NCI-H524 (cell line): ENCODE results near the gene GNG13.

Experiments used
- DNase-seq, 2 experiments: peaks; one replicate each; lab custom pipeline; 2025; lab: John Stamatoyannopoulos, UW

The GNG13 gene

DNA sequence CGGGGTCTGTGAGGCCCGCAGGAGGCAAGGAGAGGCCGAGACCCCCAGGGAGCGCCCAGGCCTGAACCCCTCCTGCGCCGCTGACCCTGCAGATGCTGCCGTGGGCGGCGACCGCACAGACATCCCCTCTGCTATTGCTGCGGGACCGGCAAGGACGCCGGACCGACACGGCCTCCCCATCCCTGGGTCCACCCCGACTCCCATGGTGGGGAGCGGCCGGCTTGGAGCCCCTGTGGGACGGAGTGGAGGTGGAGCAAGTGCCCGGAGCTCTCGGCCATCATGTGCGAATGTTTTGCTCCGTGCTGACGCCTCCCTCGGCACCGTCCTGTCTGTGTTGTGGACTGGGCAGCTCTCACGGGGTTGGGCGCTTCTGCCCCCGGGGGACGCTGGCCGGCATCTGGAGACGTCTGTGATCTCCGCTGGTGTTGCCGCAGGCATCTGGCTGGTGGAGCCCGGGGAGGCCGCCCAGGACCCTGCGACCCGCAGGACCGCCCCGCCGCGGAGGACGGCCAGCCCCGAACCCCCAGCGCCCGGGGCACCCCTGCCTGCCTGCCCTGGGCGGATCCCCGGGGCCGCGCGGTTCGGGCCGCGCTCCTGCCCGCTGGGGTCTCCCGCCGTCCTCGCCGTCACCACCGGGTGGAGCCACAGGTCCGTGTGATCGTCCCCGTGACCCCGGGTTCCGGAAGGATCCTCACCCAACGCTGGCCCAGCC is 12.8 kb upstream of the GNG13 start:
- peak in 1 of 2 experiments; percentile 46 for DNase-seq

DNA sequence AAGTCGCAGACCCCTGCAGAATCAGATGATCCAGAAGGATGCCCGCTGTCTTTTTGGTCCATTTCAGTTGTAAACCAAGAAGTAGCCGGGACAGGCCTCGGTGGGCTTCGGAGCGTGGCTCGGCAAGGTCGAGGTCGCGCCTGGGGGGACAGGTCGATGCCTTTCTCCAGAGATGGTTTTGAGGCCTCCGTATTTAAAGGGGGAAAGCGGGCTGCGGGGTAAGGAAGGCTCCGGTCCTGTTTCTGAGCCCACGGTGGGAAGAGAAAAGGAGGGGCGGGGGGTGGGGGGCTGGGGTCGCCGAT is 7.5 kb upstream of the GNG13 start:
- no peak for DNase-seq

DNA sequence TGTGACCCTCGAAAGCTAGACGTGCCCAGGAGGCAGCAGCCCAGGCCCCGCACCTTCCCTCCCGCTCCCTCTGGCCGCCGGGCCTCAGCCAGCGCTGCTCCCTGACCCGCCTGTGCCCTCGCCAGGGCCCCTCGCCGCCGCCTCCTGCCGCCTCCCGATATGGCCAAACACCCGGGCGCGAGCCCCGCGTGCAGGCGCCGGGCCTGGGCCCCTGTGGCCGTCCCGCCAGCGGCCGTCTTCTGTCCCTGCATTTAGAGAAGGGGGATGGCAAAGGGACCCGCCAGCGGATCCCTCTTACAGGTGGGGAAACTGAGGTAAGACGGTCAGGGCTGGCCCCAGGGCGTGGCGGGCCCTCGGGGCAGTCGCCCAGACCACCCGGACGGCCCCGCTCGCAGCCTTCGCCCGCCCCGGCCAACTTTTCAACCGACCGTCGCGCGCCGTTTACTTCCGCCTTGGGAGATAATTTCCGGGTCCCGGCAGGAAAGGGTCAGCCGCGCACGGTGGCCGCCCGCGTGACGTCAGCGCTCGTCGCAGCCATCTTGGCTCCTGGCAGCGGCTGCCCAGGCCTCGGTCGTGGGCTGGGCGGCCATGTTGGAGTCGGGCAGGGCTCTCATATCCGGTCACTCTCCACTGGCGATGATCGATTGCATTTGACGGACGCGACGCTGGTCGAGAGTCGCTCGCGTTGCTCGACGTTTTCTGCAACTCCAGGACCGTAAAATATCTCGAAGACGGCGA is 7.0 kb upstream of the GNG13 start:
- DNase-seq, result peak; percentile 83 to 89

DNA sequence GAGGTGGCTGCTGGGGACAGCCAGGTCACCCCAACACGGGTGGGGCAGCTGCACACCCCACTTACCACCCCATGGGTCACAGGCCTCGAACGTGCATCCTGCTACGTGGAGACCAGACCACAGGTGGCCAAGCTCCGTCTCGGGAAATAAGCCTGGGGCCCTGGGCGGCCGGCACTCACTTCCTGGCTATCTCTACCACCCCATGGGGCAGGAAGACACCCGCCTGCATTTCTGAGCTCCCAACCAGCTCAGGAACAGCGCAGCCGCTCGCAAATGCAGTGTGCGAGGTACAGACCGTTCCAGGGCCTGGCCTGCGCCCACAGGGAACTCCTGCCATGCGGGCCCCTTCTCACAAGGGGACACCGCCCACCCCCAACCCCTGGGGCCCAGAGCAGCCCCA is 4.9 kb upstream of the GNG13 start:
- DNase-seq, result no peak

DNA sequence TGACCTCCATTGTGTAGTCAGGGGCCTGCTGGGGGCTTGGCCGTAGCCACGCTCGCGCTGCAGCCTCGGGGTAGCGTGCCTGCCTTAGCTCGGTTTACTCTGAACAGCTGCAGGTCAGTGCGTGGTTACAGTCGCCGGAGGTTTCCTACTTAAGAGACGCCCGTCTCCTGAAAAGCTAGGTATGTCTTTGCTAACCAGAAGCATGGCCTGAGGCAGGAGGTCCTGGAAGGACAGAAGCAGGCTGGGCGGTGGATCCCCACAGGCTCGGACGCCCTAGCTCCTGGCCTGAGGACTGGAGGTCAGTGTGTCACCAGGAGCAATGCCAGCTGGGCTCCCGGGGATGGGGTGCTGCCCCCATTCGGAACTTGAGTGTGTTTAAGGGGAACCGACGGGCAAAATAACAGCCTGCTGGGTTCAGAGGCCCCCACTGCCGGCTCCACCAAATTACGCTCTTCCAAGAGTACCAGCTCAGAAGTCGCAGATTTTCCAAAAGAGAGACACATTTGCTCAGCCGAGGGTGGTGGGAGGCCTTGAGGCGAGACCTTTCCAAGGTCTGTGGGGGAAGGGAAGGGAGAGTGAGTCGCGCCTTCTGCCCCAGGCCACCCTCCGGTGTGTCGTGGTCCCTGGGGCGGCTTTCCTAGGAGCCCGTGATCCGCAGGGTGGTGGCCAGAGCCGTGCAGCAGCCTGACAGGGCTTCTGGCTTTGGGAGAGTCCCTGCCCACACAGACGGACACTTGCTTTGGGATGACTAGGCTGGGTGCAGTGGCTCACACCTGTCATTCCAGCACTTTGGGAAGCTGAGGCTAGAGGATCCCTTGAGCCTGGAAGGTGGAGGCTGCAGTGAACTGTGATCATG is 3.9 kb upstream of the GNG13 start:
- peak in 1 of 2 experiments; percentile 40 for DNase-seq

DNA sequence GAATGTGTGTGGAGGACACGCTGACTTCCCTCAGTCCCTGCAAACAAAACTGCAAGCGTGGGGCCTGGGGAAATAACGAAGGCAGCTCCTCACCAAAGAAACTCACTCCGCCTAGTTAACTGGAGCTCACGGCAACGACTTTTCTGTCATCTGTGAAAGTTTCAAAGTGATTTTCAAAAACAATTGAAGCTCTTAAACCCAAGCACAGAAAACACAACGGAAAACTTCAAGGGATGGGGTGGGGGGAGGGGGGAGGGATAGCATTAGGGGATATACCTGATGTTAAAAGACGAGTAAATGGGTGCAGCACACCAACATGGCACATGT is 3.2 kb upstream of the GNG13 start:
- no peak for DNase-seq

DNA sequence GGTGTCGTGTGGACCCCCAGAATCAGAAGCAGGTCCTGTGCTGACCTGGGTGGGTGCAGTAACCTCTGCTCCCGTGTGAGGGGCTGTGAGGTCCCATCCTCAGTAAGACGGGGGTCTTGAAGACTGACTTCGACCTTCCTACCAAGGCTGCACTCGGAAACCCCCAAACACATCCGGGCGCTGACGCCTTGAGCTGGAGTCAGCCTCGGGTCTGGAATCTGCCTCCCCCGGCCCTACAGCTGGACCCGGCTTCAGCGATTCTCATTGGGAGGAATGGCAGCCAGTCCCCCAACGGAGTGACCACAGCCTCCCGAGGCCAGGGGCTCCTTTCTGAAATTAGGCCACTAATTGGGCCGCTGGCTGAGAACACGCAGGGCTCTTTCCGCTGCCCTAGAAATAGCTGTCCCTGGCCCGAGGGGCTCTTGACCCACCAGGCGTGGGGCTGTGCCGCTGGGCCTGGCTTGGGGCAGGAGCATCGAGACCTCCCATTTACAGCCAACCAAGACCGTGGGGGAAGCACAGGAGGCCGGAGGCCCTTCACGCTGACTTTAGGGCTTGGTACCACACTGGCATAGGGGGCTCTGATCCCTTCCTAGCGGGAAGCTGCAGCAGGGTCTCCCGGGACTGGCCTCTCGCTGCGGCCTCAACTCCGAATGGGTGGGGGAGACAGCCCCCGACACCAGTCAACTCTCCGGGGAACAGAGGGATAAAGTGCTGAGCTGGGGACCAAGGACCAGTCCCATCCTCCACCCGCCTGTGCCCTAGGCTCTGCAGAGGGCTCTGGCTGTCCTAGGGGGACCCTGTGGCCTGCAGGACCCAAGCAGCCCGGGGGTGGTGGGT is 2.6 kb upstream of the GNG13 start:
- no peak for DNase-seq

DNA sequence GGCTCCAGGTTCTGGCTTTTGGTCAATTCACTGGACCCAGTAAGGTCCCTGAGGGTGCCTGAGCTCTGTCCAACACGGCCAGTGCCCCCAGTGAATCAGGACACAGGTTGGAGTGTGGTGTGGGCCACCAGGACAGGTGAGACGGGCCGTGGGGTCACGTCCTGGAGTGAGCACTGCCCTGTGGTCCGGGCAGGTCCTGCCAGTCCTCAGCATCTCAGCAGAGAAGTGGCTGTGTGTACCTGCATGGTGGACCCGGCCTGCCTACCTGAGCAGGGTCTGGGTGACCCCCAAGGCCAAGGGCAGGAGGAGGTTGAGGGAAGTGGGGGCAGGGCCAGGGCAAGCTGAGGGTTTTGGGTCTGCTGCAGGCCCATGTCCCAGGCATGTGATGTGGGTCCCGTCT is 1.9 kb upstream of the GNG13 start:
- no peak for DNase-seq

DNA sequence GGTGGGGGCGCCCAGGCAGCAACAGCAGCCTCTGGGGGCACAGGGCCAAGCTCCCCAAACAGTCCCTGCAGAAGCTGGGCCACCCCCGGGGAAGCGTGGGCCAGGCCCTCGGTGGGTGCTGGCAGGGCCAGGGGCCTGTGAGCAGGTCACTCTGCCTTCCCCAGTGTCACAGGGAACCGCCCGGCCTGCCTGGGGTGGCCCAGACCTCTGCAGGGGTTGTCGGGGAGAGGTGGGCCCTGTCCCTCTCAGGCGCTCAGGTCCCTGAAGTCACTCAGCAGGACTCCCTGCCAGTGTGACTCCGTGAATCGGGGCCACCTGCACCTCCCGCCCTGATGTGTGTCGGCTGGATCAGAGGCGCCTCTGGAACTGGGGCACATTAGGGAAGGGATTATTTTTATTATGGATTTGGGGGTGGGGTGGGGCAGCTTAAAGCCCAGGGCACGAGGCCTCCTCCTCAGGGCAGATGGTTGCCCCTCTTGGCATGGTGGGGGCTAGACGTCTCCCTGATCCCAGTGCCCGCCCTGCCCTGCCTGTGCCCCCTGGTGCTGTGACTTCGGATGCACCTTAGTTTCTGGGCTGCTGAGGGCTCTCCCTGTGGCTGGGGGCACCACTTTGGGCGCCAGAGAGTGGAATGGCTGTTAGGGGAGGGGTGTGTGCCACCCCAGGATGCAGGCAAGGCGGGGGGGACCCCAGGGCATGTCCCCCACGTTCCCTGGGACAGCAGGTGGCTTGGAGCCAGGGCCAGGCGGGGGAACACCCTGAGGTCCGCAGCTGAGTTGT is 1.2 kb upstream of the GNG13 start:
- DNase-seq, result peak; percentile 30 to 41

DNA sequence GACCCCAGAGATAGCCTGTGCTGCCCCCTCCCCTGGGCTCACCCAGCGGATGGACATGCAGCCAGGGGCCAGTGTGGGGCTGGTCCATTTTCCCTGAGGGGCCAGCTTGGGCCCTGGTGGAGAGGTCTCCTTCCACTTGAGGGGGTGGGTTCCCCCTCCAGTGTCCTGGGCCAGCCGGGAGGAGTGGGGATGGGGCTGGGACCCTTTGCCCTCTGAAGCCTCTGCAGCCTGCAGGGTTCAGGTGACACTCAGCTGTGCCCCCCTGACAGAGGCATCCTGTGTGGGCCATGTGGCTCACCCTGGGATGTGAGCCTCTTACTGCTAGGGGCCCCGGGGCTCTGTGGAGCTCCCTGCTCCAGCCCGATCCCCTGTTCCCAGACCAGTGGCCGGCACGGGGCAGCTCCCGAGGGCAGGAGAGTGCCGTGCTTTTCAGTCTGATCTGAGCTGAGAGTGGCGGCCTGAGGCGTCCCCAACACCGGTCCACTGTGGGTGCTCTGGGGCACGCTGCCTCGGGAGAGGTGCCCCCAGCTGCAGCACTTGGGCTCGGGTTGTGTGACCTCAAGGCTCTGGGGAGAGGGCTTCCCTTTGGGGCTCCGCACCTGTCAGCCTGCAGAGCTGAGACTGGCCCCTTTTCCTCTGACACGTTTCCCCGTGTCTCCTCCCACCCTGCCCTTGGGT is 439 bp upstream of the GNG13 start:
- DNase-seq, result no peak

DNA sequence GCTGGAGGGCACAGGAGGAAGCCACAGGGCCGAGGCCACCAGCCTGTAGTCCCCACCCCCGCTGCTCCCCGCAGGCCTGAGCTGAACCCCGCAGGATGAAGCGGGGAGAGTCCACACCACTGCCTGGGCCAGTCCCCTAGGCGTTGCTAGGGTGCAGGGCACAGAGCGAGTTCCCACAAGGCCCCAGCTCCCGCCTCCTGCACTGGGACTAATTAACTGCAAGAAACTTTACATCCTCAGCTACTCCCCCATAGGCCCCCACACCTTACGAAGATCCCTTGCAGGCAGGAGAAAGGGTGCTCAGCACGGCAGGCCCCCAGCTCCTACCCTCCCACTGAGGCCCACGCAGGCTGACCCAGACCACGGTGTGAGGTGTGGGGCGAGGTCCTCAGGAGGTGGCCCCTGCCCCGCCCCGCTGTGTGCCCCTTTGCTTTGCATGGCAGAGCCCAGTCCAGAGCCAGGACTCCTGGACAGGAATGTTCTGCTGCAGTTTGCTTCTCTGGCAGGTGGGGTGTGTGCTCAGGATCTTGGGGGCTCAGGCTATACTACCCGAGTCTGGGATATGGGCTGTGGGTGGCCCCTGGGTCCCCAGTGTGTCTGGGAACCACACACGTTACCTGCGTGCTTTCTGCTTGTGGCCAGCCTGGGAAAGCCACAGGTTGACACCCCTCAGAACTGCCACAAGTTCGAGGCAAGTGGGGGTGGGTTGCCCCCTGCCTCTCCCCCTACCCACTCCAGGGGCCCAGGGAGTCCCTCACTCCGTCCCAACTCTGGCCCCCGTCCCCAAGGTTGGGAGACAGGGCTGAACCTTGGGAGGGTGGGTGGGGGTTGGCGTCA is 1.2 kb downstream of the GNG13 start:
- no peak for DNase-seq

DNA sequence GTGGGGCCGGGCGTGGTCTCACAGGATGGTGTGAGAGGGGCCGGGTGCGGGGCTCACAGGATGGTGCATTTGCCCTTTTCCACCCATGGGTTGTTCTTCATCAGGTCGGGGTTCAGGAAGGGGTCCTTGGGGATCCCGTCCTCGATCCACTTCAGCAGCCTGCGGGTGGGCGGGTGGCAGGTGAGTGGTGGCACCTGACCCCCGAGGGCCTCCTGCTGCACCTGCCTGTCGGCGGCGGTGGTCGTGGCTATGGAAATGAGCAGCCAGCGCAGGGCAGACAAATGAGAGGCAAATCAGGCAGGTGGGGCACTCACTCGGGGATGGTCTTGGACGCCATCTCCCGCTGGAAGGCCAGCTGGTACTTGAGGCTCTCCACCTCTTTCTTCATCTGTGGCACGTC is 1.9 kb downstream of the GNG13 start:
- DNase-seq, result peak in 1 of 2 experiments; percentile 37

DNA sequence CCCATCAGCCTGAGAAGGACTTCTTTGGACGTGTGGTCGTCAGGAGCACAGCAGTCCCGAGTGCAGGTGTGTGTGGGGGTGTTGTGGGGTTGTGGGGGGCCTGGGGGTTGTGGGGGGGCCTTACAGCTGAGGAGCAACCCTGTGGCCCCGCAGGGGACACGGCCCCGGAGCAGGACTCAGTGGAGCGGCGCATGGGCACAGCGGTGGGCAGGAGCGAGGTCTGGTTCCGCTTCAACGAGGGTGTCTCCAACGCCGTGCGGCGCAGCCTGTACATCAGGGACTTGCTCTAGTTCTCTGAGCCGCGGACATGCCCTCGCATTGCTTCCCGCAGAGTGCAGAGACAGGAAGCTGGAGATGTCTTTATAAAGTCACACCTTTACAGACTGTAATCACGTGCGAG is 2.8 kb downstream of the GNG13 start:
- no peak for DNase-seq

DNA sequence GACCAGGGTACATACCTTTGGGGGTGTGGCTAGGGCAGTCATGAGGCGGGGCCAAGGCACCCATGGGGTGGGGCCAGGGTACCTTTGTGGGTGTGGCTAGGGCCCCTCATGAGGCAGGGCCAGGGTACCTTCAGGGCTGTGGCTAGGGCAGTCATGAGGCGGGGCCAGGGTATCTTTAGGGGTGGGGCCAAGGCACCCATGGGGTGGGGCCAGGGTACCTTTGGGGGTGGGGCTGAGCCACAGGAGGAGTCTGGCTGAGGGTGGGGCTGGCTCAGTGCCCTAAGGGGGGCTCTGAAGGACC is 3.5 kb downstream of the GNG13 start:
- DNase-seq, result no peak

DNA sequence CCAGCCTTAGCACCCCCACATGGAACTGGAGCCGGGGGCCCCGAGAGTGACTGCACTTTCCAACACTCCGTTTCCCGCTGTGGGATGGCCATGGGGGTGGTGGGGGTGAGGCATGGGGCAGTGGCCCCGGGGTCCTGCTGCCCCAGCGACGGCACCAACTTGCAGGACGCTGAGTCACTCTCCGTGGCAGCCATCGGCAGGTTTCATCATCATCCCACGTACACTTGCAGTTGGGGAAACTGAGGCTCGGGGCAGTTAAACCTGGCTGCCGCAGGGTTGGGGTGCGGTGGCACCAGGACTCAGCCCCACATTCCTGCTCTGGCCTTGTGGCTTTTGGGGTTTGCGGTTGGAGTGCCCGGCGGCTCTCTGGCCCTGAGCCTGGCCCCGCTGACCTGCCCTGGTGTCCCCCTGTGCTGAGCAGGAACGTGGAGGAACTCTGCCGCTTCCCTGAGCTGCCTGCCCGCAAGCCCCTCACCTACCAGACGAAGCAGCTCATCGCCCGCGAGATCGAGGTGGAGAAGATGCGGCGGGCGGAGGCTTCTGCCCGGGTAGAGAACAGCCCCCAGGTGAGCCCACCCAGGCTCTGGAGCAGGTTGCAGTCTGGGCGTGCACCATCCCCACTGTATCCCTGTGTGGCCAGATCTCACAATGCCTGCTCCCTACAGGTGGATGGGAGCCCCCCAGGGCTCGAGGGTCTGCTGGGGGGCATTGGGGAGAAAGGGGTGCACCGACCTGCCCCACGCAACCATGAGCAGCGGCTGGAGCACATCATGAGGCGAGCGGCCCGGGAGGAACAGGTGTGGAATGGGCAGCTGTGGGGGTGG is 4.0 kb downstream of the GNG13 start:
- DNase-seq, result no peak

DNA sequence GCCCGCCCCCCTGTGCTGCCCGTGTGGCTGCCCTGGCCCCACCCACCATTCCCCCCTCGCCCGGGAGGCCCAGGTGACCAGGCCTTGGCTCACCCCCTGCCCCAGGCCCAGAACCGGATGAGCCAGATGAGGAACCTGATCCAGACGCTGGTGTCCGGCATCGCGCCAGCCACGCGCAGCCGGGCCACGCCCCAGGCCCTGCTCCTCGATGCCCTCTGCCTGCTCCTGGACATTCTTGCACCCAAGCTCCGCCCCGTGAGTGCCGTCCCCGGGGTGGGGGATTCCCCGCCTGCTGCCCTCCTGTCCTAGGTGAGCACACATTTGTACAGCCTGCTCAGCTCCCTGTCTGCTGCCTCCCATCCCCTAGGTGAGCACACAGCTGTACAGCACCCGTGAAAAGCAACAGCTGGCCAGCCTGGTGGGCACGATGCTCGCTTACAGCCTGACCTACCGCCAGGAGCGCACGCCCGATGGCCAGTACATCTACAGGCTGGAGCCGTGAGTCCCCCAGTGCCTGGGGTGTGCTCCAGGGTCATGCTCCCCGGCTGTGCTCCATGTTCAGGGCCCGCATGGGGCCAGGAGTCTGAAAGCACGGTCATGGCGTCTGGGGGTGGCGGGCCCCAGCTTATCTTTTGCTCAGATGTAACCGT is 4.8 kb downstream of the GNG13 start:
- DNase-seq, result no peak

DNA sequence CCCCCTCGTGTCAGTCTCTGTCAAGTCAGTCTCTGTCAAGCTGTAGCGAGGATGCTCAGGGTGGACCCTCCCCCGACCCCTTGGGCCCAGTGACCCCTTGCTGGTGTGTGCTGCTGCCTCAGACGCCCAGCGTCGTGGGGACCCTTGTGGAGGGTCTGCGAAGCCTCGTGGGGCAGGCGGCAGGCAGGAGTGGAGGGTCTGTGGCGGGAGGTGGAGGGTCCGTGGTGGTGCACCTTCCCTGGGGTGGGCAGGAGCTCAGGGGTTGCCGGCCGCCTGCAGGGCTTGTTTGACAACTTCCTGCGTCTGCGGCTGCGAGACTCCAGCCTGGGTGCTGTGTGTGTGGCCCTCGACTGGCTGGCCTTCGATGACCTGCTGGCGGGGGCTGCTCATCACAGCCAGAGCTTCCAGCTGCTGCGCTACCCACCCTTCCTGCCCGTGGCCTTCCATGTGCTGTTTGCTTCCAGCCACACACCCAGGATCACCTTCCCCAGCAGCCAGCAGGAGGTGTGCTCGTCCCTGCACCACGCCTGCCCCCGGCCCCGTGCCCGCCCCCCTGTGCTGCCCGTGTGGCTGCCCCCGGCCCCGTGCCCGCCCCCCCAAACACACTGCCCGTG is 5.6 kb downstream of the GNG13 start:
- DNase-seq, result no peak

DNA sequence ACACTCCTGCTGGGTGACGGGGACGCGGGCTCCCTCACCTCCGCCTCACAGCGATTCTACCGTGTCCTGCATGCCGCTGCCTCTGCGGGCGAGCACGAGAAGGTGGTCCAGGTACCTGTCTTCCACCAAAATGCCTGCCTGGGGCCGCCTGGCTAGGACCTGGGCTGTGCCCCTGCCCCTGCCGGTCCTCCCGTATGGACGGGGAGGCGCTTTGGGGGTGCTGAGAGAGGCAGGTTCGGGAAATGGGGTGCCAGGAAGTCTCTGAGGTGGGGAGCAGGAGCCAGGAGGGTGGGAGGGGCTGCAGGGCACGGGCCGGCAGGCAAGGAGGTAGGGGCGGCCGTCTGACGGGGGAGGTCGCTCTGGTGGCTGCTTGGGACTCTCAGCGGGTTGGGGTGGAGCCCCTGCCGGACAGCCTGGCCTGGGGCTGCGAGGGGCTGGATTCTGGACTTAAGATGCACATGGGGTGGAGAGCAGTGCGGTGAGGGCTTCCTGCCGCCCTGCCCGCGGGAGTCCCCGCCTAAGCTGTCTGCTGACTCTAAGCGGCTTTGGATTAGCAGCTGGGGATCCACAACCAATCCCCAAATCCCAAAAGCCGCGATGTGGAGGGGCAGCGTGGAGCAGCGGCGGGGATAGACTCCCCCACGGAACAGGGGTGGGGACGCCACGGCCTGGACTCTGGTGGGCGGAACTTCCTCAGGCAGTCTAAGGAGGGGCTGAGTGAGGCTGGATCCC is 6.3 kb downstream of the GNG13 start:
- no peak for DNase-seq
